Measurements from ENCODE around the gene AFG1L. TPM values are rescaled to one million over a fixed set of nuclear protein-coding genes. Genes with fewer than 3 reads are reported as not detected.

The AFG1L gene
- total RNA-seq, 1 experiment from 2014 or later = 4.9 TPM

DNA sequence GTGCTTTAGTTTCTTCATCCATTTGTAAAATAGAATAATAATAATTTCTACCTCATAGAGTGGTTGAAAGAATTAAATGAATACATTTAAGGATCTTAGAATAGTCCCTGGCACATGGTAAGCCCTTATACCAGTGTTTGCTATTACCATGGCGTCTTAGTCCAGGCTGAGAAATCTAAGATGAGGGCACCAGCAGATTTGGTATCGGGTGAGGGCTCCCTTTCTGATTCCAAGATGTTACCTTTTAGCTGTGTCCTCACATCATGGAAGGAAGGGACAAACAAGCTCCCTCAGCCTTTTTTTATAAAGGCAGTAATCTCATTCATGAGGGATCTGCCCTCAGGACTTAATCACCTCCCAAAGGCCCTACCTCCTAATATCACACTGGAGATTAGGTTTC is 141.9 kb downstream of the AFG1L start:
- H3K27me3 ChIP-seq (ENCODE audit: insufficient read depth, low read length) = no peaks in the 10 kb centered on the region
- no peak overlapping the region for H3K9ac ChIP-seq (ENCODE audit: low read length)
- H3K27ac ChIP-seq (ENCODE audit: low read depth, low read length) = no peak overlapping the region
- H3K79me2 ChIP-seq (ENCODE audit: insufficient read depth, low read length) = no peaks in the 10 kb centered on the region
- no peaks in the 10 kb centered on the region; the same call in 1 of the 2 replicates for H3K9me2 ChIP-seq (ENCODE audit: insufficient read depth)
- intact Hi-C loops (cut with micrococcal nuclease) = no loop called here
- H3K4me2 ChIP-seq (ENCODE audit: low read length) = no peak overlapping the region
- ATAC-seq (no peak), DNase-seq (ENCODE audit: low read depth, low spot score) (no peak)
- no peaks in the 10 kb centered on the region for H3K9me3 ChIP-seq (ENCODE audit: control insufficient read depth in 1 of 2, insufficient read depth in 1 of 2, low read depth in 1 of 2, low read length in 2 of 2)
- no peaks in the 10 kb centered on the region for H4K20me1 ChIP-seq (ENCODE audit: insufficient read depth)
- no peaks in the 10 kb centered on the region for H3K4me1 ChIP-seq (ENCODE audit: control insufficient read depth in 1 of 2, insufficient read depth in 2 of 2, low read length in 2 of 2)
- no peak overlapping the region for H3K4me3 ChIP-seq (replicated peaks in 1 of 2; ENCODE audit: low read depth in 1 of 2, low read length in 2 of 2)
- ChIA-PET RAD21 (ENCODE audit: low non-redundant PET in 1 of 2, low total read pairs in 2 of 2, uncharacterized antibody in 2 of 2, unreplicated experiment in 2 of 2) (no interaction called here), CTCF (no interaction called here), POLR2A (no interaction called here)
- no peak for TF ChIP-seq SIN3A (IDR thresholded peaks at IDR 0.05; ENCODE audit: low read depth)
- no peak for TF ChIP-seq ZFX (IDR thresholded peaks at IDR 0.05)
- no peak for TF ChIP-seq RAD21 (IDR thresholded peaks at IDR 0.05; ENCODE audit: low read depth)
- no peak for TF ChIP-seq YY1 (IDR thresholded peaks at IDR 0.05; ENCODE audit: extremely low read depth, insufficient replicate concordance, low read depth, low read length)
- TF ChIP-seq ZNF274 (IDR thresholded peaks at IDR 0.05; ENCODE audit: low read depth, low read length) = no peak
- H2AFZ ChIP-seq (ENCODE audit: low read depth, low read length, poor library complexity, severe bottlenecking) = no peak overlapping the region
- no TSS peak for BruUV-seq (replicated peaks)
- H3K36me3 ChIP-seq (ENCODE audit: control insufficient read depth in 1 of 2, insufficient read depth in 2 of 2, low read length in 2 of 2) = no peaks in the 10 kb centered on the region

DNA sequence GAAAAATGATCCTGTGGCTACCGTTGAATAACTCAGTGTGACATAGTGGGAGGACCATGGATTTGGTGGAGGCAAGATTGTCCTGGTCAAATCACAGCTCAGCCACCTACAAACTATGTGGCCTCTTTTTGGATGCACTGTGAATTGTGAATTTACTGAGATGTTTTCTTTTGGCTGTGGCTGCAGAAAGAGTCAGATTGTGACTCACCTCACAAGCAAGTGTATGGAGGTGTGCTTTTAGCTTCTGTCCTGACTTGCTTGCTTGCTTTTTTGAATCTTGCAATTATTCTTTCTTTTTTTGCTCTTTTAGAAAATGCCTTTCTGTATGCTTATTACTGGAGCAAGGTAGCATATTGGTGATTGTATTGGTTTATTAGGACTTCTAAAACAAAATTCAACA is 143.0 kb downstream of the AFG1L start:
- H3K4me3 ChIP-seq (replicated peaks in 1 of 2; ENCODE audit: low read depth in 1 of 2, low read length in 2 of 2) = no peak overlapping the region
- H2AFZ ChIP-seq (ENCODE audit: low read depth, low read length, poor library complexity, severe bottlenecking) = no peak overlapping the region
- H3K9me2 ChIP-seq (ENCODE audit: insufficient read depth) = no peaks in the 10 kb centered on the region
- no peak overlapping the region for H3K4me2 ChIP-seq (ENCODE audit: low read length)
- no peaks in the 10 kb centered on the region for H3K4me1 ChIP-seq (ENCODE audit: control insufficient read depth in 1 of 2, insufficient read depth in 2 of 2, low read length in 2 of 2)
- RAD21 ChIA-PET (ENCODE audit: low non-redundant PET in 1 of 2, low total read pairs in 2 of 2, uncharacterized antibody in 2 of 2, unreplicated experiment in 2 of 2) = no interaction called here
- POLR2A ChIA-PET = no interaction called here
- no peak overlapping the region for H3K9ac ChIP-seq (ENCODE audit: low read length)
- BruUV-seq (replicated peaks) = no TSS peak
- H3K27ac ChIP-seq (ENCODE audit: low read depth, low read length) = no peak overlapping the region
- intact Hi-C loops (cut with micrococcal nuclease) = no loop called here
- no peaks in the 10 kb centered on the region for H3K36me3 ChIP-seq (ENCODE audit: control insufficient read depth in 1 of 2, insufficient read depth in 2 of 2, low read length in 2 of 2)
- CTCF ChIA-PET = no interaction called here
- H4K20me1 ChIP-seq (ENCODE audit: insufficient read depth) = no peaks in the 10 kb centered on the region
- no peaks in the 10 kb centered on the region for H3K27me3 ChIP-seq (ENCODE audit: insufficient read depth, low read length)
- H3K9me3 ChIP-seq (ENCODE audit: control insufficient read depth in 1 of 2, insufficient read depth in 1 of 2, low read depth in 1 of 2, low read length in 2 of 2) = no peaks in the 10 kb centered on the region
- H3K79me2 ChIP-seq (ENCODE audit: insufficient read depth, low read length) = no peaks in the 10 kb centered on the region
- ATAC-seq (no peak), DNase-seq (ENCODE audit: low read depth, low spot score) (no peak)
- TF ChIP-seq ELF1 (IDR thresholded peaks at IDR 0.05; ENCODE audit: borderline replicate concordance, low read depth) (no peak), CEBPB (IDR thresholded peaks at IDR 0.05; ENCODE audit: low read depth) (no peak)
- TF ChIP-seq, protein P1, sequence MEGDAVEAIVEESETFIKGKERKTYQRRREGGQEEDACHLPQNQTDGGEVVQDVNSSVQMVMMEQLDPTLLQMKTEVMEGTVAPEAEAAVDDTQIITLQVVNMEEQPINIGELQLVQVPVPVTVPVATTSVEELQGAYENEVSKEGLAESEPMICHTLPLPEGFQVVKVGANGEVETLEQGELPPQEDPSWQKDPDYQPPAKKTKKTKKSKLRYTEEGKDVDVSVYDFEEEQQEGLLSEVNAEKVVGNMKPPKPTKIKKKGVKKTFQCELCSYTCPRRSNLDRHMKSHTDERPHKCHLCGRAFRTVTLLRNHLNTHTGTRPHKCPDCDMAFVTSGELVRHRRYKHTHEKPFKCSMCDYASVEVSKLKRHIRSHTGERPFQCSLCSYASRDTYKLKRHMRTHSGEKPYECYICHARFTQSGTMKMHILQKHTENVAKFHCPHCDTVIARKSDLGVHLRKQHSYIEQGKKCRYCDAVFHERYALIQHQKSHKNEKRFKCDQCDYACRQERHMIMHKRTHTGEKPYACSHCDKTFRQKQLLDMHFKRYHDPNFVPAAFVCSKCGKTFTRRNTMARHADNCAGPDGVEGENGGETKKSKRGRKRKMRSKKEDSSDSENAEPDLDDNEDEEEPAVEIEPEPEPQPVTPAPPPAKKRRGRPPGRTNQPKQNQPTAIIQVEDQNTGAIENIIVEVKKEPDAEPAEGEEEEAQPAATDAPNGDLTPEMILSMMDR (IDR thresholded peaks at IDR 0.05 in 2 of 3, conservative IDR thresholded peaks at IDR 0.05 in 1 of 3; ENCODE audit: borderline replicate concordance in 1 of 3, insufficient read depth in 1 of 3, low read depth in 2 of 3, low read length in 2 of 3) = no peak

All from HCT116 (cell line).